Effector CD4-positive, alpha-beta T cell (primary cell): ENCODE results near the gene RFX1.
"Not testable (repeated sequence)": the region's sequence is repeated elsewhere in the genome, so short reads cannot be mapped to it uniquely, and the experiment has no call there.

Source experiments
- DNase-seq: peaks from one replicate; pipeline ENCODE4 v3.0.0-alpha.2; 2020

RFX1 gene

DNA sequence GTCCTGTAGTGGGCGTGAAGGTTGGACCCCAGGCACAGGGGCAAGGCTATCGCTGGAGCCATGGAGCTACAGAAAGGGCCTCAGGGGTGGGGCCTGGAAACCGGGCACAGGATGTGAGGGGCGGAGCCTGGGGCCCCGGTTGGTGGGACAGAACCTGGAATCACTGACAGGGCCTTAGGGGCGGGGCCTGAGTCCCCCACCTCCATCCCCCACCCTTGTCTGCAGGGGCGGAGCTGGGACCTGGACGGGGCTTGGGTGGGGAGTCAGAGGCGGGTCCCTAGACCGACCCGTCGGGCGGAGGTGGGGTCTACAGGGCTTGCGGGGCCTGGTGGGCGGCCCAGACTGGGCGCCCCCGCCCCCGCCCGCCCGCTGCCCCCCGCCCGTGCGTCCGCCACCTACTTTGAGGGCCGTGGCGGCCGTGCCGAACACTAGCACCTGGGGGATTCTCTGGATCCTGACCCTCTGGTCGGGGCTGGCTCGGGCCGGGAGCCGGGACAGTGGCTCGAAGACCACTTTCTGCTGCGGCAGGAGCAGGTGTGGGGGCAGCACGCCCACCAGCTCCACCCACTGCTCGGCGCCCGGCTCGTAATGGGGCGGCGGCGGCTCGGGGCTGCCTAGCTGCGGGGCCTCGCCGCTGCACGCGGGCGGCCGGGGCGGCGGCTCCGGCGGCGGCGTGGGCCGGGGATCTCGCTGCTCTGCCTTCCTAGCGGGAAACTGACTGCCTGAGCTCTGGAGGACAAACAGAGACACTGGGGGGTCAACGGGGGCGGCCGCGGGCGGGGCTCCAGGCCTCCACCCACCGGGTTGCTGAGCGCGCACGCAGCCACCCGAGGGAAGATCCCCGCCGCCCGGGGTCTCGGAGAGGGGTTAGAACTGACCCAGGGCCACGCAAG is 27.5 kb downstream of the RFX1 start:
- no peak for DNase-seq

DNA sequence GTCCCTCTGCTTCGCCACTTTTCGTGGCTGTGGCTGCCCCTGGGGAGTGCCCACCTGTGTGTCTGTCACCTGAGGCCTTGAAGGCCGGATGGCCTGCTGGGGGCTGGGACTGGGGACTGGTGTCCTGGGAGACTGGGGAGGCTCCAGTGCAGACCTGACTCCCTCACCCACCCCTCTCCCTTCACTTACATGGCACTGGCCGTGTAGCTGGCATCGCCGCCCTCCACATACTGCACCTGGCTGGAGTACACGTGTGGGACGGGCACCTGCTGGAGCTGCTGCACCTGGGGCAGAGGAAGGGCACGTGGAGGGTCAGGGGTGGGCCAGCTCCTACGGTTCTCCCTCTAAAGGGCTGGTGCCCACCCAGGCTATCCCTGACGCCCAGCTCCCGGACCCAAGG is 28.3 kb downstream of the RFX1 start:
- DNase-seq: no peak

DNA sequence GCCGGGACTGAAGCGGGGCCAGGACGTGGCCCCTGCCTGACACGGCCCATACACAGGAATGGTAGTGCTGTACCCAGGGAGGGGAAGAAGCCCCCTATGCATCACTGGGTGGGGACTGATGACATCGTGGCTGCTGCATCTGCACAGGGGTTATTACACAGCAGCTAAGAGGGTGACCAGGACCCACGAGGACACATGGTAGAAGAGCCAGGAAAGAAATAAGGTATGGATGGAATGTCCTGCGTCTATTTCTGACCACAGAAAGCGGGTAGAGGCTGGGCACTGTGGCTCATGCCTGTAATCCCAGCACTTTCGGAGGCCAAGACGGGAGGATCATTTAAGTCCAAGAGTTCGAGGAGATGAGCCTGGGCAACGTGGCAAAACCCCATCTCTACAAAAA is 29.7 kb downstream of the RFX1 start:
- DNase-seq: no peak

DNA sequence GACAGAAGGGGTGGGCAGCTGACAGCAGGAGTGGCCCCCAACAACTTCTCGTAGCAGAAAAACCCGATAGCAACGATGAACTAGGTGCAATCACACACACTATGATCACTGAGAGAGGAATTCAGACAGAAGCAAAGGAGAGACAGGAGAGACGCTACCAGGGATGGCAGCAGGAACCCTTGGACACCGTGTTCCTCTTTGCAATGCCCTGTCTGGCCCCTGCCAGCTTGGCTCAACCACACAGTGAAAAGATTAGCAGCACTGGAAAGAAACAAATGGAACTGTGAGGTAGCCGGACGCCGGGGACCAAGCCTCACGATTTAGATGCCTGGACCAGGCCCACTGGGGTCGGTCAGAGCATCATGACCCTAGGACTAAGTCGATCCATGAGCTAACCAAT is 30.2 kb downstream of the RFX1 start:
- no peak for DNase-seq

DNA sequence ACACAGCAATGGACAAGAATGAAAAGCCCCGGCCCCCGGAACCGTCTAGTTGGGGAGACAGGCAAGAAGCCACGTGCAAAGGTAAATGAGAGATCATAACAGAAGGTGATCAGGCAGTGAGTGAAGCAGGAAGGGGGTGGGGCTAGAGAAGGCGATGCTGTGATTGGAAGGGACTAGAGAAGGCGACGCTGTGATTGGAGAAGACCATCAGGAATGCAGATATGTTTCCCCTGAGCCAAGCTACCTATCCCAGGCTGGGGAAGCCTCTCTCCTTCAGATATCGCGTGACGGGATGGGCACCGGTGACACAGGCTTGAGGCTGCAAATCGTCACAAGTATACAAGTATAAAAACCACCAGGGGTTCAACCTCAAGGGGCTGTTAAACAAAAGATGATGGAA is 32.0 kb downstream of the RFX1 start:
- no peak for DNase-seq

DNA sequence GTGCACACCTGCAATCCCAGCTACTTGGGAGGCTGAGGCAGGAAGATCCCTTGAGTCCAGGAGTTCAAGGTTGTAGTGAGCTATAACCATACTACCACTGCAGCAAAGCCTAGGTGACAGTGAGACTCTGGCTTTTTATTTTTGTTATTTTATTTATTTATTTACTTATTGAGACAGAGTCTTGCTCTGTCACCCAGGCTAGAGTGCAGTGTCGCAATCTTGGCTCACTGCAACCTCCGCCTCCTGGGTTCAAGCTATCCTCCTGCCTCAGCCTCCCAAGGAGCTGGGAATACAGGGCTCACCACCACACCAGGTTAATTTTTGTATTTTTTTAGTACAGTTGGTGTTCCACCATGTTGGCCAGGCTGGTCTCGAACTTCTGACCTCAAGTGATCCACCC is 32.6 kb downstream of the RFX1 start:
- not testable (repeated sequence) for DNase-seq

DNA sequence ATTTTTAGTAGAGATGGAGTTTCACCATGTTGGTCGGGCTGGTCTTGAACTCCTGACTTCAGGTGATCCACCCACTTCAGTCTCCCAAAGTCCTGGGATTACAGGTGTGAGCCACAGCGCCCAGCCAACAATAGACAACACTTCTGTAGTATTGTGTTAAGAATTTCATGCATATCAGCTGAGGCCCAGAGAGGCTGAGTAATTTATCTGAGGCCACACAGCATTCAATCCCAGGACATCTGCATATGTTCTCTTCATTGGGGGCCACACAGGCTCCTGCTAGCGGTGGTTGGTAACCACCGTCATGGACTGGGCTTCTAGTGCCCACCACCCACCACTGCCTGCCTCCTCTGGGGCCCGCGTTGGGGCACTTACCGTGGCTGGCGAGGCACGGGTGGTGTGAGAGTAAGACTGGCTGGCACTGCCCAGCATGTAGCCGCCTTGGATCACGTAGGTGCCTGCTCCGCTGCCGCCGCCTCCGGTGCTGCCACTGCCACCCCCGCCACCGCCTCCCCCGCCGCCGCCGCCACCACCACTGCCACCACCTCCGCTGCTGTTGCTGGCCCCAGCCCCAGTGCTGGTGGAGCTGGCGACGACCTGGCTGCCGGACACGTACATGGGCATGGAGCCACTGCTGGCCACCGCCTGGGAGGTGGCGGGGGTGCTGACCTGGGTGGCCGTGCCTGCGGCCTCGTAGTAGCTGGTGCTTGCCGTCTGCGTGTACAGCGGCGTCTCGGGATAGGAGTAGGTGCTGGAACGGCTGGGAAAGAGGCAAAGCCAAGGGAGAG is 33.6 kb downstream of the RFX1 start:
- no peak for DNase-seq

DNA sequence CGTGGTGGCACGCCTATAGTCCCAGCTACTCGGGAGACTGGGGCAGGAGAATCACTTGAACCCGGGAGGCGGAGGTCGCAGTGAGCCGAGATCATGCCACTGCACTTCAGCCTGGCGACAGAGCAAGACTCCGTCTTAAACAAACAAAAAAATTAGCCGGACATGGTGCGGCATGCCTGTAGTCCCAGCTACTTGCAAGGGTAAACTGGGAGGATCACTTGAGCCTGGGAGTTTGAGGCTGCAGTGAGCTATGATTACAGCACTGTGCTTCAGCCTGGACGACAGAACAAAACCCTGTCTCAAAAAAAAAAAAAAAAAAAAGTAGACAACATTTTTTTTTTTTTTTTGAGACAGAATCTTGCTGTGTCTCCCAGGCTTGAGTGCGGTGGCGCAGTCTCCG is 34.3 kb downstream of the RFX1 start:
- DNase-seq: not testable (repeated sequence)

DNA sequence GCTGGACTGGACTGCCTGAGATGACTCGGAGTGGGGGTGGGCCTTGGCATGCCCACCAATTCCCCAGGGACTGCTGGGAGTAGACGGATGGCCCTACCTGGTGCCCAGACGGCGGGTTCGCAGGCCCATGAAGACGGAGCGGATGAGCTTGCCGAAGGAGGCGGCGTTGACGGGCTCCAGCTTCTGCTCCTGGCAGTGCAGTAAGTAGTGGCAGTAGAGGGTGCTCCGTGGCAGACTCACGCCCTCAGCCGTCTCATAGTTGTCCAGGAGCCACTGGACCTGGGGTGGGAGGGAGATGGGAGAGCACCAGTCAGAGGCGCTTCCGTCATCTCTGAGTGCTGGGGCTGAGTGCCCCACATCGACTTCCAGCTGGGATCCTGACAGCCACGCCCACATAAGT is 36.2 kb downstream of the RFX1 start:
- no peak for DNase-seq

DNA sequence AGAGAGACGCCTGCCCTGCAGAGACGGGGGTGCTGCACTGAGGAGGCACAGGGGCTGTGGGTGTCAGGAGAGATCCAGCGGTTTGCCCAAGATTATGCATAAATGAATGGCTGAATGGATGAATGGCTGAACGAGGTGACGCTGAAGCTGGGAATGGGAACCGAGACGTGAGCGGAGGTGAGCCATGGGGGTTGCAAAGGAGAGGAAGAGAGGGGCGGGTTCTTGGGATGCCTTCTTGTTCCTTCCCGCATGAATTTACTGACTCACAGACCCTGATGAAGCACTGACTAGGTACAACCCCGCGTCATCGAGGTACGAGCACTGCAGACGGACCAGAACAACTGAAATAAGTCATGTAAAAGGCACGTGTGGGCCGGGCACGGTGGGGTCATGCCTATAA is 37.1 kb downstream of the RFX1 start:
- no peak for DNase-seq

DNA sequence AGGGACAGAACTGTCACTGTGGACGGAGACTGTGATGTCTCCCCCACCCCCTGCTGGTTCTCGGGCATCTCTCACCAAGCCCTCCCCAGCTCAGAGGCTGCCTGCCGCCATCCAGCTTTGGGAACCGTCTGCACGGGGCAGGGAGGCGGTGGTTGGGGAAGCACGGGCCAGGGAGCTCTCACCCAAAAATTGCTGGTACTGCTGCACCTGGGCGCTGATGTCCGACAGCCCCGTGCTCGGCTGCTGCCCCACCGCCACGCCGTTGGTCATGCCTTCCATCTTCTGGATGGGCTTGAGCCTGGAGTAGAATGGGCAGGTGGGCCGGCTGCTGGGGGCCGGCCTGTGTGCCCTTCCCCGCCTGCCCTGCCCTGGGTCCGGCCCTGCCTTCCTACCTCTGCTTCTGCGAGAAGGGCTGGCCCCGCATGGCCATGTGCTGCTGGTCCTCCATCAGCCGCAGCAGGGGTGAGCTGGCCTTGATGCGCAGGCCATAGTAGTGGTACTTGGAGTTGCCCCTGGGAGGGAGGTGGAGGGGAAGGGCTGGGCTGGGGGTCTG is 37.7 kb downstream of the RFX1 start:
- no peak for DNase-seq

DNA sequence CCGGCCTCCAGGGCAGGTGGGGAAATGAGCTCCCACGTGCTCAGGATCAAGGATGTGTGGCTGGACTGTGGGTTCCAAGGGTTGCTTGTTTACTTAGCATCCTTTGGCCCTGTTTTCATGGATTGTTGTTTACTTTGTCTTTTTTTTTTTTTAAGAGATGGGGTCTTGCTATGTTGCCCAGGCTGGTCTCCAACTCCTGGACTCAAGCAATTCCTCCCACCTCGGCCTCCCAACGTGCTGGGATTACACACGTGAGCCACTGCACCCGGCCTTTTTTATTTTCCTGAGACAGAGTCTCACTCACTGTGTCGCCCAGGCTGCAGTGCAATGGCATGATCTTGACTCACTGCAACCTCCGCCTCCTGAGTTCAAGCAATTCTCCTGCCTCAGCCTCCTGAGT is 38.9 kb downstream of the RFX1 start:
- DNase-seq: not testable (repeated sequence)

DNA sequence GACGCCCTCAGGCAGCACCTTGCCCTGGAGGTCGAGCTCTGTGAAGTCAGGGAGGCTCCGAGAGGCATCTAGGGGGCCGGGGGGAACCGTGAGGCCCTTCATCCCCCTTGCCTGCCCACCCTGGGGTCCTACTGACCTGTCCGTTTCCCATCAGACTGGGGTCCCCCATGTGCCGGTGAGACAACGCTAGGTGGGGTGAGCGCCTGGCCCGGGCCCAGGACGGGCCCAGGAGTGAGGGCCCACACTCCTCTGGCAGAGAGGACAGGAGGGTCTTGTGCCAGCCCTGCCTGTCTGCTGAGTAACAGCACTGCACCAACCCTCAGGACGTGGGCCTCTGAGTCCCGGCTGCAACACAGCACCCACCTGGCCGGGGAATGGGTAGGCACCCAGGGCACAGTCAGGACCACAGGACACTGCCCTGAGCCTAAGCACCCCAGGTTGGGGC is 39.4 kb downstream of the RFX1 start:
- DNase-seq: no peak

DNA sequence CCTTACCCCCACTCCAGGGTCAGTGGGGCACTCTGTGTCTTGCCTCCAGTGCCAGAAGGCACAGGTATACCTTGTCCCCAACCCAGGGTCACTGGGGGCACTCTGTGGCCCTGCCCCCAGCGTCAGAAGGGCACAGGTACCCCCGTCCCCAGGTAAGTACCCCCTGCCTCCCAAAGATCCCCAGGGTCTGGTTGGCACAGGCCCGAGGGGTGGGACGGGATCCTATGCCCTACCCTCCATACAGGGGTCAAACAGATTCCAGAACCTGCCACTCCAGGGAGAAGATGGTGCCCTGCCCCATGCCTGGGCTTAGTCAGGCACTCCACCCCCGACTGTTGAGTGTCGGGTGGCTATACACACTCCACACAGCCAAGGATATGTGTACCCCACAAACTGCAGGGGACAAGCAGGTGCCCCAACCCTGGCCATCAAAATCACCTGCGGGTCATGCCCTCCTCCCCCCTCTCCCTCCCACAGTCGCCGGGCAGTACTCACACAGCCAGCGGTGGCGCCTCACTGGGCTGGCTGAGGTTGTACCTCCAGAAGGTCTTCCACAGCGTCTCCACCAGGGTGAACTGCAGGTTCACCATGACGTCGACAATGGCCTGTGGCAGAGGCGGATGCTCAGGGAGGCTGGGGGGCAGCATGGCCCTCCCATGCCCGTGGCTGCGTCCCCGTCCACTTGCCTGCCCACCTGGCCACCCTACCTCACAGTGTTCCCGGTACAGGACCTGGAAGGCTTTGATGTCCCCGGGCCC is 40.0 kb downstream of the RFX1 start:
- DNase-seq: no peak

DNA sequence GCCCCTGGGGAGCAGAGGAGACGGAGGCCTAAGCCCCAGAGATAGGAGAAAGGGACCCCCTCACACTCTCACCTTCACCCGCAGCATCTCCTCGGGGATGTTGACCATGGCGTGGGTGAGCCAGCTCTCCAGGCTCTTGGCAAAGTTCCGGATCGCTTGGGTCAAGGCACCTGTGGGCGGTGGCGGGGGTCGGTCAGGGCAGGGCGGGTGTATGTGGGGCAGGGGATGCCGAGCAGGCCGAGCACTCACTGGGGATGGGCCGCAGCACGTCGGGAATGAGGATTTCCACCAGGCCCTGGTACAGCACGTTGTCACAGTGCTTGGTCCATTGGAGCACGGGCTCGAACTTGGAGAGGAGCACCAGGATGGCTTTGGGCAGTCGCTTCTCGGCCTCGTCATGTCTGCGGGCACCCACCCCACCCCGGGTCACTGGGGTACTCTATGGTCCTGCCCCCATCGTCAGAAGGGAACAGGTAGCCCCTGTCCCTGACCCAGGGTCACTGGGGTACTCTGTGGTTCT is 40.7 kb downstream of the RFX1 start:
- DNase-seq: no peak

DNA sequence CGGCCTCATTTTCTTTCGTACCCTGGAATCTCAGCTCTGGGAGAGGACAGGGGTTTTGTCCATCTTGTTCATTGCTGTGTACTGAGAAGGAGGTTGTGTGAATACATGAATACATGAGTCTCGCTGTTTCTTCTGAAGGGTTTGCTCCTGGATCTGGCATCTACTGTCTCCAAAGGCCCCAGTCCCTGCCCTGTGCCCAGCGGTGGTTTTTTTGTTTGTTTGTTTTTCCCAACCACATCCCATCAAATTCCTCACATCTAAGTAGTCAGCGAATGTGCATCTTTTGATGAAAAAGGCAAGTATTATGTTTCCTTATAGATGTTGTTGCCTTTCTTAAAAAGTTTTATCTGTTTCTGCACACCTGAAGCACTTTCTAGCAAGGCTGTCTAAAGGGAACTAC is 41.3 kb downstream of the RFX1 start:
- DNase-seq: no peak

DNA sequence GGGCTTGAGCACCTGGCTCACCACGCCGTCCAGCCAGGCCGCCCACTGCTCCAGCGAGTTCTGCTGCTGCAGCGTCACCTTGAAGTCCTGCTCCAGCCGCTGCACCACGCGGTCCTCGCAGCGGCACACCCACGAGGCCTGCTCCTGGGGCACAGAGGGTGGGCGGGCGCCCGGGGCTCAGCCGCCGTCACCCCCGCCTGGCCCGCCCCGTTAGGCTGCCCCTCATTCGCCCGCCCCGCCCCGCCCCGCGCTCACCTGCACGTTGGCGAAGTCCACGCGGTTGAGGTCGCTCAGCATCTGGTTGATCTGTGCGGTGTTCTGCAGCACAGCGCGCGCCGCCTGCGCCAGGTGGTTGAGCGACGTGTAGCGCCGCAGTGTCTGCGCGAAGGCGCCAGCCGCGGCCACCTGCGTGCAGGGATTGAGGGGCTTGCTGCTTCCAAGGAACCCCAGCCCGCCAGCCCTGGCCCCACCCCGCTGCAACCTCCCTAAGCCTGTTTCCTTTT is 42.5 kb downstream of the RFX1 start:
- DNase-seq: no peak

DNA sequence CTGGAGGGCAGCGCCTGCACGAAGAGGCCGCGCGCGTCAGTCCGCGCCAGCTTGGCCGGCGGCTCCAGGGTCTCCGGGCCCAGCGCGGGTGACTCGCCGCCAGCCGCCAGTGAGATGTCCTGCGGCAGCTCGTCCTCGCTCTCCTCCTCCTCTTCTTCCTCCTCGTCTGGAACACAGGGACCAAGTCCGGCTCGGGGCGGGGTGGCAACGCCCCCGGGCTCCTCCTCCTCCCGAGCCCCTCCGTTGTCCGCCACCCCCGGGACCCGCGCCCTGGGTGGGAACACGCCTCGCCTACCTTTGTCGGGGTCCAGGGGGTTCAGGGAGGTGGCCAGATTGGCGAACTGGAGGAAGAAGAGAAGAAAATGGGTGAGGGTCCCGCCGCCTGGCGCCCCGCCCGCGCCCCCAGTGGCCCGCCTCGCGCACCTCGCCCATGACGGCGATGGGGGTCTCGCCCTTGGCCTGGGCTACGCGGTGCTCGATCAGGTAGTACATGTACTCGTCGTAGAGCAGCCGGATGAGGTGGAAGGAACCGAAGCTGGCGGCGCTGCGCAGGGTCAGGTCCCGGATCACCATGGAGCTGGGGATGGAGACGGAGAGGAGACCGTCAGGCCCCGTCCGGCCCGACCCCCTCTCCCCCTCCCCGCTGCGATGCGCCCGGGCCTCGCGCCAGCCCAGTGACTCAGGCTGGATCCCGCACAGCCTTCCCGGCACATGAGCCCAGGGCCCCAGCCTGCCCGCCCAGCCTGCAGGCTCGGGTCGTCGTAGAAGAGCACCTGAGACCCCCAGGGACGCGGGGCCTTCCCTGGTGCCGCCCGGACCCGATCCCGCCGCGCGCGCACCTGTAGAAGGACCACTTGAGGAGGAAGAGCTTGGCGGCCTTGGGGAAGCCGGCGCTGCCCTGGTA is 43.2 kb downstream of the RFX1 start:
- DNase-seq: no peak

DNA sequence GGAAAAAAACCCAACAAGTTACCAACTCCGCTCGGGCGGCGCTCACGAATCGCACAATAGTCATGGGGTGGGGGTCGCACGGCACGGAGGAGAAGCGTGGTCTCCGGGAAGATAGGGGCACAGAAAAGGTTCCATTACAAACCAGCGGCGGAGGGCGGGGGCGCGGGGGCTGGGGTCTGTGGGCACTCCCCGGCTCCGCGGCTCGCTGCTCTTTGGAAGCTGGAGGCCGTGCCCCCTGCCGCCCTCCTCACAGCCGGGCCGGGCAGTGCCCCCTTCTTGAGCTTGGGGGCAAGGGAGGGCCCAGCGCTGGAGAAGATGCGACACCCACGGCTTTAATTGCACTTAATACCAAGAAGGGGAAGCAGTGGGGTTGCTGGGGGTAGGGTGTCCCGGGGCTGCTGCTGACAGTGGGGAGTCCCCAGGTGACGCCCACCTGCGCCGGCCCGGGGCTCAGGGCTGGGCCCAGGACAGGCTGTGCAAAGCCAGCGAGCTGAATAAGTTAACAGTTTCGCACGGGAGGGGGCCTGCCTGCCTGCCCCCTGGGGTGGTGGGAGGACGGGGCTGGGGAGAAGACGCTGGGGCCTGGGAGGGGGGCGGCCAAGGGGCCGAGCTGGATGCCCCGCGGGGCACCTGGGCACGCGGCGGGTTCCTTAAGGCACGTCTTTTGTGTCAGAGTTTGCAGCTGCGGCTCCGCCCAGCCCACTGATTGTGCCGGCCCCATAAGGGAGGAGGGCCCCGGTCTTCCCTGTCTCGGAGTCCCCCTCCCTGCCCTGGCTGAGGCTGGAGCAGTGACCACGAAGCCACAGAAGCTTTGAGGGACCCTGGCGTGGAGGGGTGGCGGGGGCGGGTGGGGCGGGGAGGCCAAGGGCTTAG is 44.1 kb downstream of the RFX1 start:
- no peak for DNase-seq
